Hepatocyte (in vitro differentiated cells): ENCODE measurements around the gene KLK15. TPM values are rescaled to one million over a fixed set of nuclear protein-coding genes. Genes with fewer than 3 reads are reported as not detected.

ENCODE experiments used
- DNase-seq: peaks from one replicate; pipeline ENCODE4 v3.0.0-alpha.2; 2016; ENCODE audit warnings: low spot score
- H2AFZ ChIP-seq: fragments of 200-600 bp; sonication (generic); 2 replicates; pipeline ENCODE4 v1.6.0; 2016; ENCODE audit warnings: antibody characterized with exemption, mild to moderate bottlenecking
- H3K27ac ChIP-seq: fragments of 200-600 bp; sonication (generic); 2 replicates; pipeline ENCODE4 v1.5.1; 2016; ENCODE audit warnings: mild to moderate bottlenecking
- H3K27me3 ChIP-seq: fragments of 200-600 bp; sonication (generic); 2 replicates; pipeline ENCODE4 v1.6.1; 2016
- H3K36me3 ChIP-seq: fragments of 200-600 bp; sonication (generic); replicated peaks from 2 replicates; pipeline ENCODE4 v1.5.1; 2016; ENCODE audit warnings: low read depth; ENCODE audit not compliant: insufficient read depth
- H3K4me1 ChIP-seq: fragments of 200-600 bp; sonication (generic); 2 replicates; pipeline ENCODE4 v1.5.1; 2016; ENCODE audit warnings: mild to moderate bottlenecking, moderate library complexity; ENCODE audit not compliant: insufficient read depth
- H3K4me2 ChIP-seq: fragments of 200-600 bp; sonication (generic); 2 replicates; pipeline ENCODE4 v1.6.0; 2016
- H3K4me3 ChIP-seq: fragments of 200-600 bp; sonication (generic); 2 replicates; pipeline ENCODE4 v1.5.1; 2016; ENCODE audit warnings: mild to moderate bottlenecking
- H3K79me2 ChIP-seq: fragments of 200-600 bp; sonication (generic); 2 replicates; pipeline ENCODE4 v1.6.0; 2017; ENCODE audit warnings: mild to moderate bottlenecking
- H3K9me2 ChIP-seq: fragments of 200-600 bp; sonication (generic); replicated peaks from 2 replicates; pipeline ENCODE4 v1.6.0; 2017; ENCODE audit warnings: mild to moderate bottlenecking; ENCODE audit not compliant: insufficient read depth
- H3K9me3 ChIP-seq: fragments of 200-600 bp; sonication (generic); 2 replicates; pipeline ENCODE4 v1.5.1; 2016; ENCODE audit warnings: low read depth, mild to moderate bottlenecking
- H4K20me1 ChIP-seq: fragments of 200-600 bp; sonication (generic); 2 replicates; pipeline ENCODE4 v1.6.0; 2016; ENCODE audit warnings: mild to moderate bottlenecking; ENCODE audit not compliant: insufficient read depth, poor library complexity, severe bottlenecking
- EZH2 ChIP-seq: fragments of 200-600 bp; sonication (generic); IDR thresholded peaks from 2 replicates; pipeline ENCODE4 v1.6.1; 2016; ENCODE audit warnings: antibody characterized with exemption, mild to moderate bottlenecking, borderline replicate concordance
- EZH2phosphoT487 ChIP-seq: fragments of 200-600 bp; sonication (generic); IDR thresholded peaks from one replicate; pipeline ENCODE4 v1.6.1; 2018; ENCODE audit warnings: antibody characterized with exemption, mild to moderate bottlenecking, low read depth, moderate library complexity; ENCODE audit not compliant: unreplicated experiment, severe bottlenecking
- WGBS: methylation state at CpG from one replicate; pipeline ENCODE4 v1.1.6; 2016; ENCODE audit warnings: low lambda C conversion rate; ENCODE audit errors: missing lambda C conversion rate; 5-methylcytosine and 5-hydroxymethylcytosine counted together
- polyA plus RNA-seq: library from polyadenylated mRNA; unstranded; fragments of >200 nt; fragmentation: Nextera tagmentation; extraction: Ambion mirVana; gene quantifications from 2 replicates; pipeline ENCODE4 v1.2.1, GENCODE V29; 2016
- total RNA-seq: library from RNA; depleted of rRNA; stranded (reverse); fragments of >200 nt; gene quantifications from 2 replicates; pipeline ENCODE4 v1.2.3, GENCODE V29; 2014
- TF ChIP-seq, protein P1 (sequence below): fragments of 200-600 bp; sonication (generic); IDR thresholded peaks from 2 replicates; pipeline ENCODE4 v1.5.1; 2016; ENCODE audit warnings: antibody characterized with exemption, mild to moderate bottlenecking; ENCODE audit not compliant: poor library complexity

KLK15 gene
- total and polyA plus RNA-seq, 2 experiments from 2014 or later, result not detected

DNA sequence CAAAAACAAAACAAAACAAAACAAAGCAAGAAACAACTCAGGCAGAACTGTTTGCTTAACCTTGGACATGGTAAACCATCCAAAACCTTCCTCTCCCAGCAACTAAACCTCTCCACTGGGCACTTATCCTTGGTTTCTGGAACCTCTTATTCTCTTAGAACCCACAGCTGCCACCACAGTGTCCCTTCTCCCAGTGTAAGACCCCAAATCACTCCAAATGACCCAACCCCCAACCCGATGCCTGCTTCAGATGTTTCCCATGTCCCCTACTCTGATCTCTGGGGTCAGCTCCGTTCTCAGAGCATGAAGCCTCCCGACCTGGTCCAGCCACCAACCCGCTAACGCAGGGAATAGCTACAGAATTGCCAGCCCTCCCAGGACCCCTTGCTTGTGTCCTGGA lies 40.8 kb upstream of the KLK15 start:
- peaks cover 31% of the 10 kb centered on the region for H3K27me3 ChIP-seq
- H3K27ac ChIP-seq, result no peak overlapping the region
- WGBS, result 69% methylated on average over 5 of the region's 5 CpGs
- H3K9me3 ChIP-seq, result no peaks in the 10 kb centered on the region
- TF ChIP-seq, protein P1, sequence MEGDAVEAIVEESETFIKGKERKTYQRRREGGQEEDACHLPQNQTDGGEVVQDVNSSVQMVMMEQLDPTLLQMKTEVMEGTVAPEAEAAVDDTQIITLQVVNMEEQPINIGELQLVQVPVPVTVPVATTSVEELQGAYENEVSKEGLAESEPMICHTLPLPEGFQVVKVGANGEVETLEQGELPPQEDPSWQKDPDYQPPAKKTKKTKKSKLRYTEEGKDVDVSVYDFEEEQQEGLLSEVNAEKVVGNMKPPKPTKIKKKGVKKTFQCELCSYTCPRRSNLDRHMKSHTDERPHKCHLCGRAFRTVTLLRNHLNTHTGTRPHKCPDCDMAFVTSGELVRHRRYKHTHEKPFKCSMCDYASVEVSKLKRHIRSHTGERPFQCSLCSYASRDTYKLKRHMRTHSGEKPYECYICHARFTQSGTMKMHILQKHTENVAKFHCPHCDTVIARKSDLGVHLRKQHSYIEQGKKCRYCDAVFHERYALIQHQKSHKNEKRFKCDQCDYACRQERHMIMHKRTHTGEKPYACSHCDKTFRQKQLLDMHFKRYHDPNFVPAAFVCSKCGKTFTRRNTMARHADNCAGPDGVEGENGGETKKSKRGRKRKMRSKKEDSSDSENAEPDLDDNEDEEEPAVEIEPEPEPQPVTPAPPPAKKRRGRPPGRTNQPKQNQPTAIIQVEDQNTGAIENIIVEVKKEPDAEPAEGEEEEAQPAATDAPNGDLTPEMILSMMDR, result no peak
- TF ChIP-seq EZH2, result no peak
- TF ChIP-seq EZH2phosphoT487, result no peak
- DNase-seq, result no peak
- H3K4me2 ChIP-seq, result no peak overlapping the region
- no peaks in the 10 kb centered on the region for H3K36me3 ChIP-seq
- no peak overlapping the region for H2AFZ ChIP-seq
- no peak overlapping the region for H3K4me3 ChIP-seq
- no peaks in the 10 kb centered on the region for H4K20me1 ChIP-seq
- no peaks in the 10 kb centered on the region for H3K4me1 ChIP-seq
- H3K9me2 ChIP-seq, result no peaks in the 10 kb centered on the region
- H3K79me2 ChIP-seq, result no peaks in the 10 kb centered on the region

DNA sequence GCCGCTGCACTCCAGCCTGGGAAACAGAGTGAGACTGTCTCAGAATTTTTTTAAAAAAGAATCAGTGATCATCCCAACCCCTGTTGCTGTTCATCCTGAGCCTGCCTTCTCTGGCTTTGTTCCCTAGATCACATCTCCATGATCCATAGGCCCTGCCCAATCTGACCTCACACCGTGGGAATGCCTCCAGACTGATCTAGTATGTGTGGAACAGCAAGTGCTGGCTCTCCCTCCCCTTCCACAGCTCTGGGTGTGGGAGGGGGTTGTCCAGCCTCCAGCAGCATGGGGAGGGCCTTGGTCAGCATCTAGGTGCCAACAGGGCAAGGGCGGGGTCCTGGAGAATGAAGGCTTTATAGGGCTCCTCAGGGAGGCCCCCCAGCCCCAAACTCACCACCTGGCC lies 39.7 kb upstream of the KLK15 start, which contains the start of gene KLK2:
TSS of gene KLK2 (plus strand) at position 384 of the 400 bp plus-strand sequence. CDS start 35 bp downstream, outside the sequence.
- no peak for DNase-seq
- Histone ChIP-seq H3K9me2 (no peaks in the 10 kb centered on the region), H4K20me1 (no peaks in the 10 kb centered on the region), H3K27ac (no peak within 1 kb of the TSS), H3K4me1 (no peaks in the 10 kb centered on the region), H3K4me3 (no peak within 1 kb of the TSS), H2AFZ (no peak within 1 kb of the TSS), H3K9me3 (no peaks in the 10 kb centered on the region), H3K4me2 (no peak within 1 kb of the TSS), H3K27me3 (peaks cover 37% of the 10 kb centered on the region), H3K36me3 (no peaks in the 10 kb centered on the region), H3K79me2 (no peaks in the 10 kb centered on the region)
- WGBS, result 88% methylated on average over 3 of the region's 3 CpGs
- no peak for TF ChIP-seq EZH2
- TF ChIP-seq, protein P1, result no peak
- TF ChIP-seq EZH2phosphoT487, result no peak

DNA sequence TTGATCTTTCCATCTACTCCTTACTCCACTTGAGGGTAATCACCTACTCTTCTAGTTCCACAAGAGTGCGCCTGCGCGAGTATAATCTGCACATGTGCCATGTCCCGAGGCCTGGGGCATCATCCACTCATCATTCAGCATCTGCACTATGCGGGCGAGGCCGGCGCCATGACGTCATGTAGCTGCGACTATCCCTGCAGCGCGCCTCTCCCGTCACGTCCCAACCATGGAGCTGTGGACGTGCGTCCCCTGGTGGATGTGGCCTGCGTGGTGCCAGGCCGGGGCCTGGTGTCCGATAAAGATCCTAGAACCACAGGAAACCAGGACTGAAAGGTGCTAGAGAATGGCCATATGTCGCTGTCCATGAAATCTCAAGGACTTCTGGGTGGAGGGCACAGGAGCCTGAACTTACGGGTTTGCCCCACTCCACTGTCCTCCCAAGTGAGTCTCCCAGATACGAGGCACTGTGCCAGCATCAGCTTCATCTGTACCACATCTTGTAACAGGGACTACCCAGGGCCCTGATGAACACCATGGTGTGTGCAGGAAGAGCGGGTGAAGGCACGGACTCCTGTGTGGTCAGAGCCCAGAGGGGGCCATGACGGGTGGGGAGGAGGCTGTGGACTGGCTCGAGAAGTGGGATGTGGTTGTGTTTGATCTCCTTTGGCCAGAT lies 37.2 kb upstream of the KLK15 start:
- Histone ChIP-seq H3K9me3 (no peaks in the 10 kb centered on the region), H3K4me1 (no peaks in the 10 kb centered on the region), H3K79me2 (no peaks in the 10 kb centered on the region), H3K4me3 (no peak overlapping the region), H4K20me1 (no peaks in the 10 kb centered on the region), H3K27ac (no peak overlapping the region), H3K36me3 (no peaks in the 10 kb centered on the region), H3K9me2 (no peaks in the 10 kb centered on the region), H2AFZ (no peak overlapping the region), H3K27me3 (peaks cover 32% of the 10 kb centered on the region), H3K4me2 (no peak overlapping the region)
- TF ChIP-seq, protein P1, result no peak
- TF ChIP-seq EZH2phosphoT487 (no peak), EZH2 (no peak)
- 67% methylated on average over 26 of the region's 26 CpGs for WGBS
- DNase-seq, result no peak
